GM23248 (cell line): Measurements from ENCODE around the gene C5orf15. TPM values are rescaled to one million over a fixed set of nuclear protein-coding genes. Genes with fewer than 3 reads are reported as not detected.

ENCODE experiments used
- DNase-seq: peaks from one replicate; pipeline ENCODE4 v3.0.0-alpha.2; 2015
- H2AFZ ChIP-seq: fragments of 200-600 bp; sonication (generic); 2 replicates; pipeline ENCODE4 v1.6.1; 2016; ENCODE audit warnings: antibody characterized with exemption
- H3F3A ChIP-seq: fragments of 200-600 bp; sonication (generic); 2 replicates; pipeline ENCODE4 v1.6.1; 2016; ENCODE audit warnings: mild to moderate bottlenecking, antibody characterized with exemption, mixed run types; ENCODE audit not compliant: insufficient read depth
- H3K27ac ChIP-seq: fragments of 200-600 bp; sonication (generic); 2 replicates; pipeline ENCODE4 v1.5.1; 2016; ENCODE audit warnings: mild to moderate bottlenecking
- H3K27me3 ChIP-seq: fragments of 200-600 bp; sonication (generic); replicated peaks from 2 replicates; pipeline ENCODE4 v1.6.1; 2016; ENCODE audit warnings: mild to moderate bottlenecking; ENCODE audit not compliant: insufficient read depth
- H3K36me3 ChIP-seq: fragments of 200-600 bp; sonication (generic); 2 replicates; pipeline ENCODE4 v1.6.1; 2016; ENCODE audit warnings: low read depth, mild to moderate bottlenecking
- H3K4me1 ChIP-seq: fragments of 200-600 bp; sonication (generic); 2 replicates; pipeline ENCODE4 v1.6.1; 2016; ENCODE audit warnings: mild to moderate bottlenecking; ENCODE audit not compliant: insufficient read depth
- H3K4me2 ChIP-seq: fragments of 200-600 bp; sonication (generic); one replicate; pipeline ENCODE4 v1.6.1; 2016; ENCODE audit warnings: mild to moderate bottlenecking; ENCODE audit not compliant: unreplicated experiment
- H3K4me3 ChIP-seq: fragments of 200-600 bp; sonication (generic); 2 replicates; pipeline ENCODE4 v1.5.1; 2016; ENCODE audit warnings: mild to moderate bottlenecking
- H3K79me2 ChIP-seq: fragments of 200-600 bp; sonication (generic); 2 replicates; pipeline ENCODE4 v1.6.1; 2016; ENCODE audit warnings: mild to moderate bottlenecking; ENCODE audit not compliant: insufficient read depth
- H3K9ac ChIP-seq: fragments of 200-600 bp; sonication (generic); 2 replicates; pipeline ENCODE4 v1.6.1; 2016; ENCODE audit warnings: mild to moderate bottlenecking
- H3K9me2 ChIP-seq: fragments of 200-600 bp; sonication (generic); 2 replicates; pipeline ENCODE4 v1.6.1; 2016; ENCODE audit warnings: mixed run types, mild to moderate bottlenecking, moderate library complexity; ENCODE audit not compliant: insufficient read depth
- H3K9me3 ChIP-seq: fragments of 200-600 bp; sonication (generic); one replicate; pipeline ENCODE4 v1.6.1; 2017; ENCODE audit warnings: low read depth
- H4K20me1 ChIP-seq: fragments of 200-600 bp; sonication (generic); 2 replicates; pipeline ENCODE4 v1.6.0; 2016; ENCODE audit not compliant: insufficient read depth
- EZH2 ChIP-seq: fragments of 200-600 bp; sonication (generic); IDR thresholded peaks from 2 replicates; pipeline ENCODE4 v1.6.1; 2018; ENCODE audit warnings: antibody characterized with exemption, mild to moderate bottlenecking; ENCODE audit not compliant: insufficient read depth, poor library complexity, severe bottlenecking
- EZH2phosphoT487 ChIP-seq: fragments of 200-600 bp; sonication (generic); IDR thresholded peaks from 2 replicates; pipeline ENCODE4 v1.6.1; 2018; ENCODE audit warnings: antibody characterized with exemption, moderate library complexity, mild to moderate bottlenecking, low read depth; ENCODE audit not compliant: insufficient read depth
- WGBS, 2 experiments: methylation state at CpG; one replicate each; pipeline ENCODE4 v1.1.6; 2015 to 2017; ENCODE audit warnings: low lambda C conversion rate in 2 of 2, low coverage in 1 of 2; ENCODE audit errors: missing lambda C conversion rate in 2 of 2; 5-methylcytosine and 5-hydroxymethylcytosine counted together
- in situ Hi-C: fragments of 300-500 bp; cut with MboI; formaldehyde crosslinking; loops from 2 replicates; pipeline ENCODE4 v1.15.0; 2020
- polyA plus RNA-seq: library from polyadenylated mRNA; unstranded; fragments of >200 nt; fragmentation: Nextera tagmentation; extraction: Ambion mirVana; gene quantifications from 2 replicates; pipeline ENCODE4 v1.2.1, GENCODE V29; 2016
- total RNA-seq: library from RNA; depleted of rRNA; stranded (reverse); fragments of >200 nt; shearing (Covaris generic); gene quantifications from 2 replicates; pipeline ENCODE4 v1.2.3, GENCODE V29; 2014

C5orf15 gene
- total and polyA plus RNA-seq, 2 experiments from 2014 or later, result 122 to 128 TPM

GRCh38 chr5:133983674-133984073 lies 15.2 kb upstream of the C5orf15 start:
- Histone ChIP-seq H2AFZ (no peak overlapping the region), H3F3A (peaks cover 11% of the 10 kb centered on the region), H3K4me2 (no peak overlapping the region), H3K27ac (no peak overlapping the region), H3K4me3 (no peak overlapping the region), H3K9ac (no peak overlapping the region), H3K27me3 (no peaks in the 10 kb centered on the region), H4K20me1 (peaks cover 3% of the 10 kb centered on the region; the same call in 1 of the 2 replicates), H3K9me3 (no peaks in the 10 kb centered on the region), H3K4me1 (0 out of 2 replicates have a peak, but pooled peaks cover under 1% of the 10 kb centered on the region), H3K9me2 (no peaks in the 10 kb centered on the region), H3K36me3 (peaks cover 67% of the 10 kb centered on the region), H3K79me2 (peaks cover 98% of the 10 kb centered on the region)
- no peak for TF ChIP-seq EZH2
- TF ChIP-seq EZH2phosphoT487, result no peak
- 82 to 86% methylated on average over 5 of the region's 5 CpGs for WGBS, 2 experiments
- in situ Hi-C loops, result no loop called here
- DNase-seq, result no peak

- Histone ChIP-seq H3K79me2 (peaks cover 97% of the 10 kb centered on the region), H3K9me2 (no peaks in the 10 kb centered on the region), H3K9ac (no peak overlapping the region), H3K9me3 (no peaks in the 10 kb centered on the region), H3F3A (peaks cover 20% of the 10 kb centered on the region), H4K20me1 (peaks cover 3% of the 10 kb centered on the region; the same call in 1 of the 2 replicates), H3K27ac (no peak overlapping the region), H3K4me3 (no peak overlapping the region), H3K4me2 (no peak overlapping the region), H2AFZ (no peak overlapping the region), H3K36me3 (peaks cover 50% of the 10 kb centered on the region), H3K4me1 (peaks cover 20% of the 10 kb centered on the region), H3K27me3 (no peaks in the 10 kb centered on the region)
- TF ChIP-seq EZH2 (no peak), EZH2phosphoT487 (no peak)
- DNase-seq, result no peak
- 88 to 91% methylated on average over 1 of the region's 1 CpG for WGBS, 2 experiments
- in situ Hi-C loops, result no loop called here
Measured at GRCh38 chr5:133981714-133982113, 13.3 kb upstream of the C5orf15 start.

- peaks cover 20% of the 10 kb centered on the region for H3F3A ChIP-seq
- TF ChIP-seq EZH2, result no peak
- TF ChIP-seq EZH2phosphoT487, result no peak
Measured at GRCh38 chr5:133980652-133981051, 12.2 kb upstream of the C5orf15 start.

GRCh38 chr5:133978943-133979342 lies 10.5 kb upstream of the C5orf15 start:
- Histone ChIP-seq H3K79me2 (peaks cover 96% of the 10 kb centered on the region), H3K36me3 (peaks cover 57% of the 10 kb centered on the region), H3K27ac (no peak overlapping the region; the same call in 1 of the 2 replicates)

More at GRCh38 chr5:133980652-133981051, 12.2 kb upstream of the C5orf15 start:
- Histone ChIP-seq H3K27ac (no peak overlapping the region), H3K9me3 (no peaks in the 10 kb centered on the region), H3K4me2 (no peak overlapping the region), H3K27me3 (no peaks in the 10 kb centered on the region), H3K9ac (no peak overlapping the region), H3K4me3 (no peak overlapping the region), H3K9me2 (no peaks in the 10 kb centered on the region), H3K4me1 (peaks cover 21% of the 10 kb centered on the region), H3K36me3 (peaks cover 50% of the 10 kb centered on the region), H3K79me2 (peaks cover 97% of the 10 kb centered on the region), H4K20me1 (peaks cover 3% of the 10 kb centered on the region; the same call in 1 of the 2 replicates), H2AFZ (no peak overlapping the region)
- no peak for DNase-seq
- in situ Hi-C loops, result no loop called here
- 77 to 82% methylated on average over 7 of the region's 7 CpGs for WGBS, 2 experiments

More at GRCh38 chr5:133978943-133979342, 10.5 kb upstream of the C5orf15 start:
- Histone ChIP-seq H3F3A (peaks cover 20% of the 10 kb centered on the region), H3K9me2 (no peaks in the 10 kb centered on the region), H3K4me2 (no peak overlapping the region), H3K9ac (no peak overlapping the region), H3K27me3 (no peaks in the 10 kb centered on the region), H2AFZ (no peak overlapping the region), H3K9me3 (no peaks in the 10 kb centered on the region), H3K4me3 (no peak overlapping the region), H3K4me1 (peaks cover 21% of the 10 kb centered on the region), H4K20me1 (peaks cover 3% of the 10 kb centered on the region; the same call in 1 of the 2 replicates)
- no peak for TF ChIP-seq EZH2phosphoT487
- no peak for TF ChIP-seq EZH2
- DNase-seq, result no peak
- in situ Hi-C loops, result no loop called here
- WGBS, 2 experiments, result 84 to 85% methylated on average over 3 of the region's 3 CpGs
